ENCODE data around the gene CNTROB. TPM values are rescaled to one million over a fixed set of nuclear protein-coding genes. Genes with fewer than 3 reads are reported as not detected.

CNTROB gene
- total and polyA plus RNA-seq, 2 experiments from 2014 or later = 23.1 to 42.6 TPM

DNA sequence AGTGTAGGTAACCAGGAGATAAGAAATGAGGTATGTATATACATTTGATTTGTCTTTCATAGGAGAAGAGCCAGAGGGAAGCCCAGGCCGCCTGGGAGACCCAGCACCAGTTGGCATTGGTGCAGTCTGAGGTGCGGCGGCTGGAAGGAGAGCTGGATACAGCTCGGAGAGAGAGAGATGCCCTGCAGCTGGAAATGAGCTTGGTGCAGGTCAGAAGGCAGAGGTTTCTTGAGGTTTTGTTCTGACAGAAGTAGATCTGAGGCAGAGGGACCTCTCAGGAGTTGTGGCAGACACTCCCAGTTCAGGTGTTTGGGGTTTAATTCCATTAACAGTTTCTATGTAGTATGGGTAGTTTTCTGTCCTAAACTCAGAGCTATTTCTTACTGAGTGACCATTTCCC, 8.0 kb downstream of the CNTROB start:
- H3K4me1 ChIP-seq (ENCODE audit: low read depth) = no peaks in the 10 kb centered on the region
- DNase-seq (ENCODE audit: low read depth in 1 of 2, low spot score in 1 of 2) = no peak
- H3K36me3 ChIP-seq = peaks cover 38% of the 10 kb centered on the region
- no peak overlapping the region for H3K4me3 ChIP-seq
- no peaks in the 10 kb centered on the region for H3K27me3 ChIP-seq
- no peaks in the 10 kb centered on the region for H3K9me3 ChIP-seq (ENCODE audit: low read depth)
- no peak overlapping the region for H3K27ac ChIP-seq
- TF ChIP-seq, protein P1, sequence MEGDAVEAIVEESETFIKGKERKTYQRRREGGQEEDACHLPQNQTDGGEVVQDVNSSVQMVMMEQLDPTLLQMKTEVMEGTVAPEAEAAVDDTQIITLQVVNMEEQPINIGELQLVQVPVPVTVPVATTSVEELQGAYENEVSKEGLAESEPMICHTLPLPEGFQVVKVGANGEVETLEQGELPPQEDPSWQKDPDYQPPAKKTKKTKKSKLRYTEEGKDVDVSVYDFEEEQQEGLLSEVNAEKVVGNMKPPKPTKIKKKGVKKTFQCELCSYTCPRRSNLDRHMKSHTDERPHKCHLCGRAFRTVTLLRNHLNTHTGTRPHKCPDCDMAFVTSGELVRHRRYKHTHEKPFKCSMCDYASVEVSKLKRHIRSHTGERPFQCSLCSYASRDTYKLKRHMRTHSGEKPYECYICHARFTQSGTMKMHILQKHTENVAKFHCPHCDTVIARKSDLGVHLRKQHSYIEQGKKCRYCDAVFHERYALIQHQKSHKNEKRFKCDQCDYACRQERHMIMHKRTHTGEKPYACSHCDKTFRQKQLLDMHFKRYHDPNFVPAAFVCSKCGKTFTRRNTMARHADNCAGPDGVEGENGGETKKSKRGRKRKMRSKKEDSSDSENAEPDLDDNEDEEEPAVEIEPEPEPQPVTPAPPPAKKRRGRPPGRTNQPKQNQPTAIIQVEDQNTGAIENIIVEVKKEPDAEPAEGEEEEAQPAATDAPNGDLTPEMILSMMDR (IDR thresholded peaks at IDR 0.05; ENCODE audit: low read depth, low read length) = no peak

DNA sequence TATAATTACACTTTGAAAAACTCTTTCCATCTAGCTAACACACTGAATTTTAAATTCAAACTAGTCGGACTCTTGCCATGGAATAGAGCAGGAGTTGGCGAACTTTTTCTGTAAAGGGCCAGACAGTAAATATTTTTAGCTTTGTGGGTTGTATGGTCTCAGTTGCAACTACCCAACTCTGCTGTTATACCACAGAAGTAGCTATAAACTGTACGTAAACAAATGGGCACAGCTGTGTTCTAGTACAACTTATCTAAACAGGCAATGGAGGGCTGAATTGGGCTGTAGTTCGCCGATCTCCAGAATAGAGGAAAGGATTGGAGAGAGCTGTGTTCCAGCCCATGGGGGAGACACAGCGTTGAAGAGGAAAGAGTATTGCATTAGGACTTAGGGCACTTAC, 8.7 kb downstream of the CNTROB start:
- H3K27me3 ChIP-seq = no peaks in the 10 kb centered on the region
- H3K4me1 ChIP-seq (ENCODE audit: low read depth) = no peaks in the 10 kb centered on the region
- no peak for DNase-seq (ENCODE audit: low read depth in 1 of 2, low spot score in 1 of 2)
- H3K4me3 ChIP-seq = no peak overlapping the region
- no peak overlapping the region for H3K27ac ChIP-seq
- no peaks in the 10 kb centered on the region for H3K9me3 ChIP-seq (ENCODE audit: low read depth)
- TF ChIP-seq, protein P1 (IDR thresholded peaks at IDR 0.05; ENCODE audit: low read depth, low read length) = no peak
- H3K36me3 ChIP-seq = peaks cover 44% of the 10 kb centered on the region

DNA sequence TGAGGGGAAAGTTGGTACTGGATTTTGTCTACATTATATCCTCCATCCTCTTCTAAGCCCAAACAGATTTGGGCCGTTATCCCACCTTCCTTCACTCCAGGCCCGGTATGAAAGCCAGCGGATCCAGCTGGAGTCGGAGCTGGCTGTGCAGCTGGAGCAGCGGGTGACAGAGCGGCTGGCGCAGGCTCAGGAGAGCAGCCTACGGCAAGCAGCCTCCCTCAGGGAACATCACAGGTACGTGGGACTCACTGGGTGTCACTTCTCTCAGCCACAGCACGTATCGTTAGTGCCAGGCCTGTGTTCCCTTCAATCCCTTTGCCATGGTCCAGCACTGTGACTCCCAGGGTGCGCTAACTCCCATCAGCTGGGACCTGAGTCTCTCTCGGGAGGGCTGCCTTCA, 11.3 kb downstream of the CNTROB start:
- Histone ChIP-seq H3K27ac (no peak overlapping the region), H3K27me3 (no peaks in the 10 kb centered on the region), H3K9me3 (ENCODE audit: low read depth) (no peaks in the 10 kb centered on the region), H3K36me3 (peaks cover 55% of the 10 kb centered on the region), H3K4me1 (ENCODE audit: low read depth) (no peaks in the 10 kb centered on the region), H3K4me3 (no peak overlapping the region)
- TF ChIP-seq, protein P1 (IDR thresholded peaks at IDR 0.05; ENCODE audit: low read depth, low read length) = no peak
- no peak for DNase-seq (ENCODE audit: low read depth in 1 of 2, low spot score in 1 of 2)

DNA sequence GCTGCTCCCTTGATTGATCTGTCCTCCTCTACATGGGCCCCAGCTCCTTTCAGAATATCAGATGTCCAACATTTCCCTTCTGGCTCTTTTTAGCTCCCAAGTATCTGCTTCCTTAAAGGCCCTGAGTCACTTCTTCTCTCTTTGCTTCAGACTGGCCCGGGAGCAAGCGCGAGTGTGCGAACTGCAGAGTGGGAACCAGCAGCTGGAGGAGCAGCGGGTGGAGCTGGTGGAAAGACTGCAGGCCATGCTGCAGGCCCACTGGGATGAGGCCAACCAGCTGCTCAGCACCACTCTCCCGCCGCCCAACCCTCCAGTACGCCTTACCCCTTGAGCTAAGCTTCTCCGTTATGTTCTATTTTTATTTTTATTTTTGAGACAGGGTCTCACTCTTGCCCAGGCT, 12.3 kb downstream of the CNTROB start:
- peaks cover 54% of the 10 kb centered on the region for H3K36me3 ChIP-seq
- no peaks in the 10 kb centered on the region for H3K27me3 ChIP-seq
- TF ChIP-seq, protein P1 (IDR thresholded peaks at IDR 0.05; ENCODE audit: low read depth, low read length) = no peak
- H3K9me3 ChIP-seq (ENCODE audit: low read depth) = no peaks in the 10 kb centered on the region
- no peaks in the 10 kb centered on the region for H3K4me1 ChIP-seq (ENCODE audit: low read depth)
- H3K4me3 ChIP-seq = no peak overlapping the region
- H3K27ac ChIP-seq = no peak overlapping the region
- no peak for DNase-seq (ENCODE audit: low read depth in 1 of 2, low spot score in 1 of 2)

DNA sequence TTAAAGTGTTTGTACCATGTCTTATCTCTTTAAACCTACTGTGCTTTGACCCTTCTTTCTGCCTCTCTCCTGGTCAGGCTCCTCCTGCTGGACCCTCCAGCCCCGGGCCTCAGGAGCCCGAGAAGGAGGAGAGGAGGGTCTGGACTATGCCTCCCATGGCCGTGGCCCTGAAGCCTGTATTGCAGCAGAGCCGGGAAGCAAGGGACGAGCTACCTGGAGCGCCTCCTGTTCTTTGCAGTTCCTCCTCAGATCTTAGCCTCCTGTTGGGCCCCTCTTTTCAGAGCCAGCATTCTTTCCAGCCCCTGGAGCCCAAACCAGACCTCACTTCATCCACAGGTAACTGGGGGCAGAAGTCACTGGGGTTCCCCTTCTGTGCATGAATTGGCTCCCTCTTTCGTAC, 13.6 kb downstream of the CNTROB start:
- H3K27me3 ChIP-seq = no peaks in the 10 kb centered on the region
- H3K27ac ChIP-seq = no peak overlapping the region
- H3K4me3 ChIP-seq = no peak overlapping the region
- no peaks in the 10 kb centered on the region for H3K9me3 ChIP-seq (ENCODE audit: low read depth)
- TF ChIP-seq, protein P1 (IDR thresholded peaks at IDR 0.05; ENCODE audit: low read depth, low read length) = no peak
- H3K4me1 ChIP-seq (ENCODE audit: low read depth) = no peaks in the 10 kb centered on the region
- no peak for DNase-seq (ENCODE audit: low read depth in 1 of 2, low spot score in 1 of 2)
- H3K36me3 ChIP-seq = peaks cover 56% of the 10 kb centered on the region

DNA sequence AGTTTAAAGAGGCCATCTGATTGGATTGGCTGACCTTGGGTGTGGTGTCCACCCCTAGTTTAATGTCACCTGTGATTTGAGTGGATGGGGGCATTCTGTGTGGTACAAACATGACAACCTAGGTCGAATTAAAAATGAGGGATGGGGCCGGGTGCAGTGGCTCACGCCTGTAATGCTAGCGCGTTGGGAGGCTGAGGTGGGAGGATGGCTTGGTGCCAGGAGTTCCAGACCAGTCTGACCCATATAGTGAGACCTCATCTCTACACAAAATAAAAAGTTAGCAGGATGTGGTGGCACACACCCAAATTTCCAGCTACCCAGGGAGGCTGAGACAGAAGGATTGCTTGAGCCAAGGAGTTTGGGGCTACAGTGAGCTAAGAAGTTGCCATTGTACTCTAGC, 14.4 kb downstream of the CNTROB start:
- Histone ChIP-seq H3K27ac (no peak overlapping the region), H3K4me3 (no peak overlapping the region), H3K9me3 (ENCODE audit: low read depth) (no peaks in the 10 kb centered on the region), H3K27me3 (no peaks in the 10 kb centered on the region), H3K36me3 (peaks cover 50% of the 10 kb centered on the region), H3K4me1 (ENCODE audit: low read depth) (no peaks in the 10 kb centered on the region)
- TF ChIP-seq, protein P1 (IDR thresholded peaks at IDR 0.05; ENCODE audit: low read depth, low read length) = no peak
- no peak for DNase-seq (ENCODE audit: low read depth in 1 of 2, low spot score in 1 of 2)
